HepG2 (cell line): Measurements from ENCODE around the gene CALD1. TPM values are rescaled to one million over a fixed set of nuclear protein-coding genes. Genes with fewer than 3 reads are reported as not detected.

Experiments used
- ATAC-seq: fragments of 200-7000 bp; cut with Tn5 transposase; 3 replicates; pipeline ENCODE4 v1.9.1; 2020; ENCODE audit warnings: mild to moderate bottlenecking, moderate library complexity
- BruUV-seq: library from RNA; stranded (reverse); fragments of 400-500 nt; replicated peaks from 2 replicates; lab custom pipeline; 2021; lab: Mats Ljungman, UMichigan
- CTCF ChIA-PET: fragments of 300-600 bp; formaldehyde crosslinking; extraction: SDS; loops from one replicate; lab custom pipeline; 2021; ENCODE audit warnings: low total read pairs, inconsistent platforms, low intra/inter-chr PET ratio; lab: Yijun Ruan, JAX
- POLR2A ChIA-PET: fragments of 350-600 bp; sonication (Branson Sonifier 250); formaldehyde crosslinking; loops from one replicate; lab custom pipeline; 2020; ENCODE audit warnings: antibody characterized with exemption, inconsistent platforms; lab: Yijun Ruan, JAX
- DNase-seq: peaks from one replicate; pipeline ENCODE4 v3.0.0-alpha.2; 2015; ENCODE audit warnings: low spot score
- FAIRE-seq: peaks from 3 replicates; lab custom pipeline; 2011; peaks lifted over from hg19 to GRCh38; lab: Jason Lieb, UNC
- H2AFZ ChIP-seq: one replicate; pipeline ENCODE4 v1.6.1; 2011; ENCODE audit warnings: low read length, inconsistent platforms
- H3K27ac ChIP-seq: fragments of 300-600 bp; 3 replicates; pipeline ENCODE4 v1.8.0; 2011; ENCODE audit warnings: mixed run types, mild to moderate bottlenecking, mixed read lengths, low read length, inconsistent platforms; ENCODE audit not compliant: insufficient read depth; ENCODE audit errors: extremely low read length
- H3K27me3 ChIP-seq, 2 experiments: fragments of 200-600 bp in 1 of 2; 2 replicates in 1 of 2; 3 replicates in 1 of 2; pipeline versions ENCODE4 v1.6.0 to v1.8.0; 2011; ENCODE audit warnings: low read length in 2 of 2, mild to moderate bottlenecking in 2 of 2, moderate library complexity in 2 of 2, inconsistent platforms in 1 of 2; ENCODE audit not compliant: insufficient read depth in 2 of 2, control insufficient read depth in 1 of 2
- H3K36me3 ChIP-seq, 2 experiments: fragments of 200-600 bp in 1 of 2; replicated peaks in 1 of 2; 2 replicates in 1 of 2; 3 replicates in 1 of 2; pipeline versions ENCODE4 v1.5.1 to v1.8.0; 2011; ENCODE audit warnings: low read length in 2 of 2, inconsistent platforms in 1 of 2; ENCODE audit not compliant: insufficient read depth in 2 of 2, control insufficient read depth in 1 of 2
- H3K4me1 ChIP-seq: 2 replicates; pipeline ENCODE4 v1.5.1; 2012; ENCODE audit warnings: low read length, inconsistent platforms; ENCODE audit not compliant: insufficient read depth
- H3K4me2 ChIP-seq: 2 replicates; pipeline ENCODE4 v1.6.0; 2011; ENCODE audit warnings: low read depth, low read length, inconsistent platforms
- H3K4me3 ChIP-seq, 3 experiments: fragments of 200-600 bp in 1 of 3; sonication (generic), shearing (Covaris generic) in 1 of 3; replicated peaks in 1 of 3; 2 replicates each; pipeline ENCODE4 v1.5.1; 2011 to 2016; ENCODE audit warnings: low read length in 3 of 3, inconsistent platforms in 2 of 3, low read depth in 2 of 3, mild to moderate bottlenecking in 2 of 3, control low read depth in 1 of 3, mixed read lengths in 1 of 3; ENCODE audit not compliant: insufficient read depth in 1 of 3
- H3K79me2 ChIP-seq: one replicate; pipeline ENCODE4 v1.6.1; 2011; ENCODE audit warnings: low read length, inconsistent platforms; ENCODE audit not compliant: insufficient read depth
- H3K9ac ChIP-seq: 2 replicates; pipeline ENCODE4 v1.6.0; 2011; ENCODE audit warnings: mild to moderate bottlenecking, low read depth, low read length, inconsistent platforms; ENCODE audit not compliant: insufficient read depth
- H3K9me3 ChIP-seq: 2 replicates; pipeline ENCODE4 v1.5.1; 2012; ENCODE audit warnings: mild to moderate bottlenecking, low read length
- H4K20me1 ChIP-seq: 2 replicates; pipeline ENCODE4 v1.6.0; 2011; ENCODE audit warnings: inconsistent platforms, mild to moderate bottlenecking, low read length, moderate library complexity; ENCODE audit not compliant: insufficient read depth
- ARID4A ChIP-seq: sonication (generic); formaldehyde crosslinking; IDR thresholded peaks from 2 replicates; pipeline ENCODE4 v1.5.0; 2020; ENCODE audit warnings: mild to moderate bottlenecking, missing genetic modification reagents, borderline replicate concordance
- ATF5 ChIP-seq: sonication (generic); formaldehyde crosslinking; IDR thresholded peaks from 2 replicates; pipeline ENCODE4 v1.4.0; 2020; ENCODE audit warnings: mild to moderate bottlenecking, low read depth, missing genetic modification reagents
- ERF ChIP-seq: IDR thresholded peaks from 2 replicates; pipeline ENCODE4 v1.6.1; 2018; ENCODE audit warnings: missing biosample characterization, missing genetic modification reagents
- FOXO1 ChIP-seq: sonication (generic); formaldehyde crosslinking; IDR thresholded peaks from 2 replicates; pipeline ENCODE4 v1.4.0; 2020; ENCODE audit warnings: missing genetic modification reagents
- GABPA ChIP-seq, 2 experiments: IDR thresholded peaks; 2 replicates each; pipeline ENCODE4 v1.6.1; 2011 to 2016; ENCODE audit warnings: low read depth in 2 of 2, low read length in 1 of 2, missing biosample characterization in 1 of 2, missing genetic modification characterization in 1 of 2
- ISX ChIP-seq: sonication (generic); formaldehyde crosslinking; conservative IDR thresholded peaks from 2 replicates; pipeline ENCODE4 v1.5.0; 2020; ENCODE audit warnings: missing genetic modification reagents
- KDM5A ChIP-seq: fragments of 200-600 bp; sonication (generic); IDR thresholded peaks from 2 replicates; pipeline ENCODE4 v1.7.0; 2018; ENCODE audit warnings: antibody characterized with exemption, mild to moderate bottlenecking, low read length, borderline replicate concordance
- MAFK ChIP-seq, 2 experiments: IDR thresholded peaks in 1 of 2; conservative IDR thresholded peaks in 1 of 2; 2 replicates each; pipeline ENCODE4 v1.6.1; 2011; ENCODE audit warnings: improper control_type of control experiment in 2 of 2, low read length in 2 of 2
- POLR2AphosphoS5 ChIP-seq: IDR thresholded peaks from 2 replicates; pipeline ENCODE4 v1.6.1; 2012; ENCODE audit warnings: low read depth, low read length
- SMC3 ChIP-seq: IDR thresholded peaks from 2 replicates; pipeline ENCODE4 v1.6.1; 2011; ENCODE audit warnings: low read length, improper control_type of control experiment
- STAG1 ChIP-seq: sonication (generic); formaldehyde crosslinking; IDR thresholded peaks from 2 replicates; pipeline ENCODE4 v1.4.0; 2020; ENCODE audit warnings: missing genetic modification reagents
- TFAP4 ChIP-seq: sonication (generic); IDR thresholded peaks from 2 replicates; pipeline ENCODE4 v1.6.1; 2016; ENCODE audit warnings: low read depth, borderline replicate concordance
- TFE3 ChIP-seq: IDR thresholded peaks from 2 replicates; pipeline ENCODE4 v1.6.1; 2016
- ZMAT3 ChIP-seq: sonication (generic); formaldehyde crosslinking; conservative IDR thresholded peaks from 2 replicates; pipeline ENCODE4 v1.7.0; 2021; ENCODE audit warnings: missing genetic modification reagents
- ZNF224 ChIP-seq: sonication (generic); formaldehyde crosslinking; IDR thresholded peaks from 2 replicates; pipeline ENCODE4 v1.5.0; 2020; ENCODE audit warnings: mild to moderate bottlenecking, missing genetic modification reagents
- in situ Hi-C: cut with HindIII; loops from 2 replicates; pipeline ENCODE4 v1.10.0; 2017; ENCODE audit warnings: low pct_unique_long_range_greater_than_20kb; ENCODE audit not compliant: extremely low pct_ligation_motif_present
- intact Hi-C: fragments of 100-400 bp; cut with micrococcal nuclease; formaldehyde crosslinking; loops from one replicate; pipeline ENCODE4 v1.10.0; 2022; ENCODE audit not compliant: unreplicated experiment
- polyA plus RNA-seq, 8 experiments: library from polyadenylated mRNA; depleted of rRNA in 3 of 8; stranded (reverse) in 7 of 8; unstranded in 1 of 8; fragments of >200 nt; fragmentation: Illumina TruSeq in 4 of 8; extraction: Trizol in 4 of 8; gene quantifications; 2 replicates each; pipeline versions ENCODE4 v1.2.1 to v1.2.3, GENCODE V29; 2011 to 2016; ENCODE audit warnings: low read depth in 4 of 8, missing spikeins in 1 of 8, mixed read lengths in 1 of 8; ENCODE audit not compliant: insufficient read depth in 1 of 8
- total RNA-seq, 5 experiments: library from RNA; depleted of rRNA; stranded (reverse); fragments of >200 nt; fragmentation: Illumina TruSeq; extraction: Trizol; gene quantifications; 2 replicates each; pipeline ENCODE4 v1.2.3, GENCODE V29; 2016; ENCODE audit warnings: low read depth in 1 of 5

The CALD1 gene
- total and polyA plus RNA-seq, 2 of the 13 experiments (the other 11 are each of a cell fraction or from before 2014, with no cell fraction given): 53.0 to 112 TPM

GRCh38 chr7:134875867-134876266 is 96.4 kb downstream of the CALD1 start (continued):
- TF ChIP-seq GABPA (IDR thresholded peaks at IDR 0.05; ENCODE audit: low read depth, low read length) (no peak), GABPA (CRISPR knock-in tag; IDR thresholded peaks at IDR 0.05; ENCODE audit: low read depth) (no peak), TFE3 (CRISPR knock-in tag) (no peak), KDM5A (no peak), POLR2AphosphoS5 (no peak), FOXO1 (CRISPR knock-in tag) (no peak), ERF (CRISPR knock-in tag) (no peak), ATF5 (CRISPR knock-in tag) (no peak), MAFK (conservative IDR thresholded peaks at IDR 0.05 in 1 of 2, IDR thresholded peaks at IDR 0.05 in 1 of 2; ENCODE audit: low read length in 2 of 2) (no peak)

- no peak overlapping the region for H3K4me2 ChIP-seq
- H3K79me2 ChIP-seq: no peaks in the 10 kb centered on the region
- H4K20me1 ChIP-seq: no peaks in the 10 kb centered on the region
- H3K36me3 ChIP-seq: no peaks in the 10 kb centered on the region
- no peak overlapping the region for H3K27ac ChIP-seq
- intact Hi-C loops: loop anchor here (5.0 kb wide), 1 partner anchor 63 kb away; no protein-coding TSS in a partner anchor
- ChIA-PET POLR2A (no interaction called here), CTCF (no interaction called here)
- in situ Hi-C loops: no loop called here
- no peak overlapping the region for H3K9ac ChIP-seq
- FAIRE-seq (no peak), ATAC-seq (peak; percentile 72), DNase-seq (peak; percentile 30)
- BruUV-seq: no TSS peak
- no peak overlapping the region for H2AFZ ChIP-seq
- H3K9me3 ChIP-seq: no peaks in the 10 kb centered on the region
- H3K27me3 ChIP-seq: no peaks in the 10 kb centered on the region
- no peak overlapping the region for H3K4me3 ChIP-seq
- no peaks in the 10 kb centered on the region for H3K4me1 ChIP-seq
- TF ChIP-seq SMC3 (peak; percentile 55; the same call in 1 of the 2 replicates), ZNF224 (CRISPR knock-in tag) (no peak), ISX (CRISPR knock-in tag) (no peak), STAG1 (CRISPR knock-in tag) (peak; percentile 79), ZMAT3 (CRISPR knock-in tag) (no peak), TFAP4 (peak; percentile 69; the same call in 1 of the 2 replicates), ARID4A (CRISPR knock-in tag) (0 out of 2 replicates have a peak, but pooled peaks have one; percentile 8)
Measured at GRCh38 chr7:134878746-134879357, 99.4 kb downstream of the CALD1 start.
